ENCODE data around the gene SENP3. TPM values are rescaled to one million over a fixed set of nuclear protein-coding genes. Genes with fewer than 3 reads are reported as not detected.
"Not testable (repeated sequence)": the region's sequence is repeated elsewhere in the genome, so short reads cannot be mapped to it uniquely, and the experiment has no call there.

Gene SENP3
- total RNA-seq, 6 experiments from 2014 or later, result 12.3 to 33.9 (median 15.1) TPM

- no peak overlapping the region for H3K27ac ChIP-seq
- DNase-seq, result peak in 1 of 3 donors; percentile 37
- H3K4me1 ChIP-seq, result no peaks in the 10 kb centered on the region
- ATAC-seq, result no peak
- no peak overlapping the region for H3K4me3 ChIP-seq
- WGBS (ENCODE audit: insufficient coverage, low coverage, low lambda C conversion rate, missing lambda C conversion rate), result 88% methylated on average over 11 of the region's 12 CpGs
- H3K36me3 ChIP-seq, result peaks cover 4 to 67% (median 31%) of the 10 kb centered on the region in 4 donors
- no peaks in the 10 kb centered on the region for H3K27me3 ChIP-seq
- intact Hi-C loops (cut with DNase I), result loop anchor here in 1 of 2 donors (10.0 kb wide), 1 partner anchor 82 kb away; no protein-coding TSS in a partner anchor
- no peaks in the 10 kb centered on the region for H3K9me3 ChIP-seq
- no peak for TF ChIP-seq POLR2A (IDR thresholded peaks at IDR 0.05)
- no peak for TF ChIP-seq CTCF (IDR thresholded peaks at IDR 0.05)
Observed at GRCh38 chr17:7593296-7593695, 31.6 kb downstream of the SENP3 start.

GRCh38 chr17:7597561-7597960, 35.8 kb downstream of the SENP3 start:
- DNase-seq, result peak in 1 of 3 donors; percentile 7
- H3K4me3 ChIP-seq, H3K4me1 ChIP-seq, H3K9me3 ChIP-seq, H3K27me3 ChIP-seq, H3K27ac ChIP-seq: not testable (repeated sequence)
- peak in 1 of 4 donors; percentile 46 for ATAC-seq
- WGBS (ENCODE audit: insufficient coverage, low coverage, low lambda C conversion rate, missing lambda C conversion rate), result 63% methylated on average over 4 of the region's 5 CpGs
- intact Hi-C loops (cut with DNase I), result loop anchor here in 1 of 2 donors (10.0 kb wide), 1 partner anchor 77 kb away; no protein-coding TSS in a partner anchor
- peaks cover 10 to 94% (median 56%) of the 10 kb centered on the region in 4 donors for H3K36me3 ChIP-seq

- Histone ChIP-seq H3K4me3 (no peak overlapping the region), H3K27ac (no peak overlapping the region), H3K4me1 (peaks cover 0 to 10% (median under 1%) of the 10 kb centered on the region in 4 donors), H3K27me3 (no peaks in the 10 kb centered on the region), H3K9me3 (no peaks in the 10 kb centered on the region), H3K36me3 (peaks cover 4 to 45% (median 26%) of the 10 kb centered on the region in 4 donors)
- DNase-seq, result no peak
- no peak for ATAC-seq
- 95% methylated on average over 4 of the region's 4 CpGs for WGBS (ENCODE audit: insufficient coverage, low coverage, low lambda C conversion rate, missing lambda C conversion rate)
- TF ChIP-seq POLR2A (IDR thresholded peaks at IDR 0.05) (no peak), CTCF (IDR thresholded peaks at IDR 0.05) (no peak)
- intact Hi-C loops (cut with DNase I), result no loop called here
Observed at GRCh38 chr17:7606280-7606679, 44.6 kb downstream of the SENP3 start.

- Histone ChIP-seq H3K27me3 (no peaks in the 10 kb centered on the region), H3K4me1 (peaks cover 0 to 36% (median 9%) of the 10 kb centered on the region in 4 donors), H3K9me3 (no peaks in the 10 kb centered on the region), H3K4me3 (no peak overlapping the region), H3K27ac (no peak overlapping the region), H3K36me3 (peaks cover 0 to 4% (median 2%) of the 10 kb centered on the region in 4 donors)
- ATAC-seq (no peak), DNase-seq (no peak)
- intact Hi-C loops (cut with DNase I), result no loop called here
- no peak for TF ChIP-seq CTCF (IDR thresholded peaks at IDR 0.05)
- no peak for TF ChIP-seq POLR2A (IDR thresholded peaks at IDR 0.05)
- WGBS (ENCODE audit: insufficient coverage, low coverage, low lambda C conversion rate, missing lambda C conversion rate), result 100% methylated on average over 1 of the region's 2 CpGs
Observed at GRCh38 chr17:7610641-7611040, 48.9 kb downstream of the SENP3 start.

- no peaks in the 10 kb centered on the region for H3K27me3 ChIP-seq
Observed at GRCh38 chr17:7611635-7612293, 50.0 kb downstream of the SENP3 start.

More at GRCh38 chr17:7611635-7612293, 50.0 kb downstream of the SENP3 start:
- TF ChIP-seq POLR2A (IDR thresholded peaks at IDR 0.05), result no peak
- TF ChIP-seq CTCF (IDR thresholded peaks at IDR 0.05), result no peak
- intact Hi-C loops (cut with DNase I), result no loop called here
- 35% methylated on average over 3 of the region's 3 CpGs for WGBS (ENCODE audit: insufficient coverage, low coverage, low lambda C conversion rate, missing lambda C conversion rate)
- Histone ChIP-seq H3K4me1 (peaks cover 0 to 36% (median 9%) of the 10 kb centered on the region in 4 donors), H3K36me3 (no peaks in the 10 kb centered on the region), H3K9me3 (no peaks in the 10 kb centered on the region), H3K27ac (peak overlapping the region in 1 of 3 donors; percentile 26), H3K4me3 (peak overlapping the region in 1 of 3 donors; percentile 1)
- DNase-seq (no peak), ATAC-seq (no peak)

Measured in right lobe of liver (tissue), 6 donors.